ENCODE results near the gene BCOR.

The BCOR gene

GRCh38 chrX:40127052-40127451 is 29.3 kb upstream of the BCOR start:
- TF ChIP-seq CTCF (conservative IDR thresholded peaks at IDR 0.05; ENCODE audit: low read depth, low read length), result no peak
- DNase-seq (ENCODE audit: low read depth), result no peak
- H3K4me3 ChIP-seq (ENCODE audit: low read length), result no peak overlapping the region

- no peak for DNase-seq (ENCODE audit: low read depth)
- TF ChIP-seq CTCF (conservative IDR thresholded peaks at IDR 0.05; ENCODE audit: low read depth, low read length), result no peak
- H3K4me3 ChIP-seq (ENCODE audit: low read length), result no peak overlapping the region
Measured at GRCh38 chrX:40122487-40122886, 24.7 kb upstream of the BCOR start.

- no peak overlapping the region for H3K4me3 ChIP-seq (ENCODE audit: low read length)
- TF ChIP-seq CTCF (conservative IDR thresholded peaks at IDR 0.05; ENCODE audit: low read depth, low read length), result no peak
- DNase-seq (ENCODE audit: low read depth), result no peak
Measured at GRCh38 chrX:40121618-40122017, 23.9 kb upstream of the BCOR start.

GRCh38 chrX:40120838-40121580 is 23.3 kb upstream of the BCOR start:
- H3K4me3 ChIP-seq (ENCODE audit: low read length), result no peak overlapping the region
- no peak for TF ChIP-seq CTCF (conservative IDR thresholded peaks at IDR 0.05; ENCODE audit: low read depth, low read length)
- no peak for DNase-seq (ENCODE audit: low read depth)

GRCh38 chrX:40117715-40118285 is 20.0 kb upstream of the BCOR start:
- no peak for DNase-seq (ENCODE audit: low read depth)
- TF ChIP-seq CTCF (conservative IDR thresholded peaks at IDR 0.05; ENCODE audit: low read depth, low read length), result no peak
- H3K4me3 ChIP-seq (ENCODE audit: low read length), result no peak overlapping the region

GRCh38 chrX:40116925-40117324 is 19.2 kb upstream of the BCOR start:
- TF ChIP-seq CTCF (conservative IDR thresholded peaks at IDR 0.05; ENCODE audit: low read depth, low read length), result no peak
- no peak overlapping the region for H3K4me3 ChIP-seq (ENCODE audit: low read length)
- no peak for DNase-seq (ENCODE audit: low read depth)

- DNase-seq (ENCODE audit: low read depth), result no peak
- H3K4me3 ChIP-seq (ENCODE audit: low read length), result no peak overlapping the region
- TF ChIP-seq CTCF (conservative IDR thresholded peaks at IDR 0.05; ENCODE audit: low read depth, low read length), result no peak
Measured at GRCh38 chrX:40112996-40113395, 15.2 kb upstream of the BCOR start.
